Measurements from ENCODE around the gene PTGER3.
A peak's percentile ranks its signal among the peaks of the same experiment; 100 is the strongest.
"Not testable (repeated sequence)": the region's sequence is repeated elsewhere in the genome, so short reads cannot be mapped to it uniquely, and the experiment has no call there.

PTGER3 gene

GRCh38 chr1:71001624-71002023 lies 46.0 kb downstream of the PTGER3 start:
- DNase-seq = no peak

- DNase-seq = no peak
These were observed 49.8 kb downstream of the PTGER3 start for GRCh38 chr1:70997793-70998192.

- DNase-seq = no peak
These were observed 52.8 kb downstream of the PTGER3 start for GRCh38 chr1:70994753-70995268.

GRCh38 chr1:70993798-70994197 lies 53.8 kb downstream of the PTGER3 start:
- DNase-seq = no peak

- DNase-seq = no peak
These were observed 55.1 kb downstream of the PTGER3 start for GRCh38 chr1:70992521-70992920.

GRCh38 chr1:70990469-70991253 lies 57.0 kb downstream of the PTGER3 start:
- DNase-seq = peak; percentile 3 to 12

- DNase-seq = no peak
These were observed 60.1 kb downstream of the PTGER3 start for GRCh38 chr1:70987497-70987896.

- DNase-seq = not testable (repeated sequence)
These were observed 61.8 kb downstream of the PTGER3 start for GRCh38 chr1:70985776-70986225.

GRCh38 chr1:70985278-70985677 lies 62.3 kb downstream of the PTGER3 start:
- not testable (repeated sequence) for DNase-seq

- no peak for DNase-seq
These were observed 67.3 kb downstream of the PTGER3 start for GRCh38 chr1:70980361-70980760.

- no peak for DNase-seq
These were observed 67.7 kb downstream of the PTGER3 start for GRCh38 chr1:70979881-70980280.

GRCh38 chr1:70979313-70979712 lies 68.3 kb downstream of the PTGER3 start:
- DNase-seq = no peak

GRCh38 chr1:70978623-70979022 lies 69.0 kb downstream of the PTGER3 start:
- no peak for DNase-seq

GRCh38 chr1:70977575-70977974 lies 70.0 kb downstream of the PTGER3 start:
- no peak for DNase-seq

- no peak for DNase-seq
These were observed 70.6 kb downstream of the PTGER3 start for GRCh38 chr1:70977041-70977440.

GRCh38 chr1:70973754-70974153 lies 73.9 kb downstream of the PTGER3 start:
- no peak for DNase-seq

- no peak for DNase-seq
These were observed 77.2 kb downstream of the PTGER3 start for GRCh38 chr1:70970407-70970806.

GRCh38 chr1:70966018-70966638 lies 81.5 kb downstream of the PTGER3 start:
- DNase-seq = no peak

GRCh38 chr1:70963374-70963773 lies 84.2 kb downstream of the PTGER3 start:
- no peak for DNase-seq

- no peak for DNase-seq
These were observed 86.1 kb downstream of the PTGER3 start for GRCh38 chr1:70961374-70961975.

GRCh38 chr1:70948396-70949017 lies 99.1 kb downstream of the PTGER3 start:
- DNase-seq = no peak

- DNase-seq = no peak
These were observed 99.8 kb downstream of the PTGER3 start for GRCh38 chr1:70947835-70948234.

- DNase-seq = no peak
These were observed 101.9 kb downstream of the PTGER3 start for GRCh38 chr1:70945676-70946075.
